ENCODE measurements around the gene ENGASE.

ENGASE gene

DNA sequence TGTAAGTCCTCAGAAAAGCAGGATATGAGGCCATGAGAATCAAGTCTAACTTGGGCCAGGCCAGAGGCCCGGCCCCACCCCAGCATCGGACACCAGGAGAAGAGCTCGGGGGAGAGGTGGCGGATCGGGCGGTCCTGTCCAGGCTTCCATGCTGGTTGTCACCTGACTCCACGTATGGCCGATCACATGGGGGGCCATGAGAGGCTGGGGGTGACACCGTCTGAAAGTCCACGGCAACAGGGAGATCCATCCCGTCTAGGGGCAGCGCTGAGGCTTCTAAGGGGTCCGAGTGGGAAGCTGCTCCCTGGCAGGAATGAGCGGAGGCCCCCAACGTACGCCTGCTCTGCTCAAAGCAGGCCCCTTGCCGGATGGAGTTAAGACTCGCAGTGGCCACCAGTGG lies 25.8 kb downstream of the ENGASE start:
- TF ChIP-seq, protein P1, sequence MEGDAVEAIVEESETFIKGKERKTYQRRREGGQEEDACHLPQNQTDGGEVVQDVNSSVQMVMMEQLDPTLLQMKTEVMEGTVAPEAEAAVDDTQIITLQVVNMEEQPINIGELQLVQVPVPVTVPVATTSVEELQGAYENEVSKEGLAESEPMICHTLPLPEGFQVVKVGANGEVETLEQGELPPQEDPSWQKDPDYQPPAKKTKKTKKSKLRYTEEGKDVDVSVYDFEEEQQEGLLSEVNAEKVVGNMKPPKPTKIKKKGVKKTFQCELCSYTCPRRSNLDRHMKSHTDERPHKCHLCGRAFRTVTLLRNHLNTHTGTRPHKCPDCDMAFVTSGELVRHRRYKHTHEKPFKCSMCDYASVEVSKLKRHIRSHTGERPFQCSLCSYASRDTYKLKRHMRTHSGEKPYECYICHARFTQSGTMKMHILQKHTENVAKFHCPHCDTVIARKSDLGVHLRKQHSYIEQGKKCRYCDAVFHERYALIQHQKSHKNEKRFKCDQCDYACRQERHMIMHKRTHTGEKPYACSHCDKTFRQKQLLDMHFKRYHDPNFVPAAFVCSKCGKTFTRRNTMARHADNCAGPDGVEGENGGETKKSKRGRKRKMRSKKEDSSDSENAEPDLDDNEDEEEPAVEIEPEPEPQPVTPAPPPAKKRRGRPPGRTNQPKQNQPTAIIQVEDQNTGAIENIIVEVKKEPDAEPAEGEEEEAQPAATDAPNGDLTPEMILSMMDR (IDR thresholded peaks at IDR 0.05; ENCODE audit: control insufficient read depth, insufficient read depth, low read depth, low read length, missing control alignments), result no peak
- no peak for DNase-seq (ENCODE audit: low read depth)
- H3K4me3 ChIP-seq (ENCODE audit: control insufficient read depth, low read depth, low read length), result no peak overlapping the region

DNA sequence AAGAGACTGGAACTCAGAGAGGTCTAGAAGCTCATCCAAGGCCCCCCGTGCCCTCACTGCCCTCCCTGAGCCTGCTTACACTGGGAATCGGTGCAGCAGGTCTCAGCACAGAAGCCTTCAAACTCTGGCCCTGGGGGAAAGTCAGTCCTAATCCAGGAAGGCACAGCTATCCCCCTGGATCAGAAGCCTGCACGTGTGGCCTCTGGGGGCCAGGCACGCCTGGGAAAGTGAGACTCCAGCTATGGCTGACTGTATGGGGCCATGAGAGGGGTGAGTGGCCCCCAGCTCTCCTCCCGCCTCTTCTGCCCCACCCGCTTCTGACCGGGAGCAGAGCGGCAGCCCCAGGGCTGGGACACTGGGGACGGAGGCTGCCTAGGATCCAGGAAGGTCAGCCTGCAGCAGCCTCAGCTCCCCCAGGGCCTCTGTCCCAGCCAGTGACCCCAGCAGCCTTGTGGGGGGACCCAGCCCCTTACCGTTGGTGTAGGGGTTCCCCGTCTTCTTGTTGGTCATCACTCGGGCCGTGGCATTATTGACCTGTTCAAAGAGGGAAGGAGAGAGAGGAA lies 26.6 kb downstream of the ENGASE start:
- DNase-seq (ENCODE audit: low read depth), result no peak
- no peak overlapping the region for H3K4me3 ChIP-seq (ENCODE audit: control insufficient read depth, low read depth, low read length)
- TF ChIP-seq, protein P1 (IDR thresholded peaks at IDR 0.05; ENCODE audit: control insufficient read depth, insufficient read depth, low read depth, low read length, missing control alignments), result no peak

DNA sequence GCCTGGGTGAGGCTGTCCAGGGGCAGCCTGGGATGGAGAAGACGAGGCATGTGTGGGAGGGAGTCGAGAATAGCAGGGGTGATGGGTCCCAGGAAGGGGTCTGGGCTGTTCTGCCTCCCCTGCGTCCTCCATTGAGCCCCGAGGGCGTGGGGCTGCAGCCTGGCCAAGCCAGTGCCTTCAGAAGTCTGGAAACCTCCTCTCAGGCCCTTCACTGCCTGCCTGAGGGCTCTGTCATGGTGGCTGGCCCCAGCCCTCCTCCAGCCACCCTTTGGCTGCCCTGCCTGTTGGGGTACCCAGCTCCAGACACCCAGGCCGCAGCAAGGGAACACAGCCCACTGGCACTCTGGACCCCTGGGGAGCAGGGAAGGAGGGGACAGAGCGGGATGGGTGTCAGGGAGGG lies 27.6 kb downstream of the ENGASE start:
- no peak overlapping the region for H3K4me3 ChIP-seq (ENCODE audit: control insufficient read depth, low read depth, low read length)
- DNase-seq (ENCODE audit: low read depth), result no peak
- TF ChIP-seq, protein P1 (IDR thresholded peaks at IDR 0.05; ENCODE audit: control insufficient read depth, insufficient read depth, low read depth, low read length, missing control alignments), result no peak

DNA sequence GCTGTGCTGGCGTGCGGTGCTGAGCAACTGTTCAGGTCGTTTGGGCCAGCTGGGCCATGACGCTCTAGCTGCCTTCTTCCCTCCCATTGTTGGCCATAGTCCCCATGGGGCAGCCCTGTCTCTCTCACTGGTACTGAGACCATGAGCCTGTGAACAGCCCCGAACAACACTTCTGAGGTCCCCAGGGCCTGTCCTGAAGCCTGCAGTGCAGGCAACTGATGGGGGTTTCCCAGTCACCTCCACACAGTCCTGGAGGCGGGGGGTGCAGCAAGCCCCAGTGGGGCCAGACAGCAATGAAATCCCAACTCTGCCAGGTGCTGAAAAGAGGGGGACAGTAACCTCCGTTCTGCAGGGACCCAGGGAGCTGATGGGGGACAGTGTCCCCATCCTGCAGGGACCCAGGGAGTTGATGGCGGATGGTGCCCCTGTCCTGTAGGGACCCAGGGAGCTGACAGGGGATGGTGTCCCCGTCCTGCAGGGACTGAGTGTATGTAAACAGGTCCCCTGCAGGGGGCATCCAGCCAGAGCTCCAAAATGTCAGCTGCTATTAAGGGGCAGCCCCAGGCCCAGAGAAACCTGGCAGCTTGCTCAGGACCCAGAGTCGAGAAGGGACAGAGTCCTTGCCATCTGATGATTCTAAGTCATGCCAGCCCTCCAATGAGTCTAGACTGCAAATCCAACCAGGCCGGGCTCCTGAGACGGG lies 30.4 kb downstream of the ENGASE start:
- no peak for DNase-seq (ENCODE audit: low read depth)
- TF ChIP-seq, protein P1 (IDR thresholded peaks at IDR 0.05; ENCODE audit: control insufficient read depth, insufficient read depth, low read depth, low read length, missing control alignments), result no peak
- no peak overlapping the region for H3K4me3 ChIP-seq (ENCODE audit: control insufficient read depth, low read depth, low read length)

DNA sequence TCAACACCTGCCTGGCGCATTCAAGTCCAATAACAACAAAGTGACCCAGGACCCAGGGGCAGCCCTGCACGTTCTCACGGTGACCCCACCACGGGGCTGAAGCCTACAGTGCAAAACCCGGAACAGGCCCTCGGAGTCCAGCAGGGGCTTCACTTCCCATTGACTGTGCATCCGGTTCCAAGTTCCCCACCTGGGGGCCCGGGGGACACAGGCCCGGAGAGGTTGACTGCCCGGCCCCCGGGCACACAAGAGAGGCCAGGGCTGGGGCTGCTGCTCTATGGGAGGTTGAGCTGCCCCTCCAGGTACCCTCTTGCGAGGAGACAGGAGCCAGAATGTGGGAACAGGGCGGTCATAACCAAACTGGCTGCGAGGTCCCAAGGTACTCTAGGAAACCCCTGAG lies 31.3 kb downstream of the ENGASE start:
- DNase-seq (ENCODE audit: low read depth), result no peak
- TF ChIP-seq, protein P1 (IDR thresholded peaks at IDR 0.05; ENCODE audit: control insufficient read depth, insufficient read depth, low read depth, low read length, missing control alignments), result no peak
- no peak overlapping the region for H3K4me3 ChIP-seq (ENCODE audit: control insufficient read depth, low read depth, low read length)

DNA sequence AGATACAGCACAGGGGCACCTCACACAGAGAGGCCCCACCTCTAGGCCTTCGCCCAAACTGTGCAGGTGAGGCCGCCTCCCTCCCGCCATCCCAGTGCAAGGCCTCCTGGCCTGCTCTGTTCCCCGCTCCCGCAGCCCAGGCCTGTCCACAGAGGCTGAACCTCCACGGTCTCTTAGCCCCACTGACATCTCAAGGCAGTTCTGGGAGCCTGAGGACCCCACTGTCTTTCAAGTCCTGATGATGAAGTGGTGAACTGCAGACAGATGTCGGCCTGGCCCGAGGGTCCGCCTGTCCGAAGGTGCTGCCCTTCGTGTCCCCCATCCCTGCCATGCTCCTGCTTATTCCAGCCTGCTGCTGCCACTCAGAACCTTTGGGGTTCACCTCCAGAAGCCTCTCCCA lies 32.3 kb downstream of the ENGASE start:
- H3K4me3 ChIP-seq (ENCODE audit: control insufficient read depth, low read depth, low read length), result no peak overlapping the region
- TF ChIP-seq, protein P1 (IDR thresholded peaks at IDR 0.05; ENCODE audit: control insufficient read depth, insufficient read depth, low read depth, low read length, missing control alignments), result no peak
- no peak for DNase-seq (ENCODE audit: low read depth)
